Liver (tissue), 9 donors: ENCODE measurements around the gene ZNF280A. TPM values are rescaled to one million over a fixed set of nuclear protein-coding genes. Genes with fewer than 3 reads are reported as not detected.

Experiments used
- DNase-seq: peaks from one replicate; pipeline ENCODE4 v3.0.0-alpha.2; 2017; ENCODE audit warnings: low spot score
- H3K27ac ChIP-seq, 2 donors: one replicate each; pipeline ENCODE4 v1.7.0; 2013; ENCODE audit warnings: inconsistent platforms in 2 of 2, low read length in 2 of 2, control low read depth in 1 of 2, low read depth in 1 of 2, mild to moderate bottlenecking in 1 of 2
- H3K27me3 ChIP-seq, 4 donors: one replicate each; pipeline versions ENCODE4 v1.6.1 to v1.7.0; 2013; ENCODE audit warnings: low read length in 3 of 4, inconsistent platforms in 1 of 4, mild to moderate bottlenecking in 1 of 4, moderate library complexity in 1 of 4; ENCODE audit not compliant: control insufficient read depth in 4 of 4, insufficient read depth in 4 of 4
- H3K36me3 ChIP-seq, 4 donors: one replicate each; pipeline versions ENCODE4 v1.6.1 to v1.7.0; 2013; ENCODE audit warnings: low read length in 3 of 4, mild to moderate bottlenecking in 3 of 4, low read depth in 1 of 4, moderate library complexity in 1 of 4; ENCODE audit not compliant: control insufficient read depth in 4 of 4, insufficient read depth in 3 of 4
- H3K4me1 ChIP-seq, 4 donors: one replicate each; pipeline versions ENCODE4 v1.6.1 to v1.7.0; 2013; ENCODE audit warnings: low read length in 3 of 4, mild to moderate bottlenecking in 3 of 4, moderate library complexity in 1 of 4; ENCODE audit not compliant: control insufficient read depth in 4 of 4, insufficient read depth in 4 of 4
- H3K4me3 ChIP-seq, 3 donors: one replicate each; pipeline versions ENCODE4 v1.6.1 to v1.7.0; 2013; ENCODE audit warnings: low read length in 3 of 3, control low read depth in 1 of 3, low read depth in 1 of 3, mild to moderate bottlenecking in 1 of 3
- H3K9ac ChIP-seq, 2 donors: one replicate each; pipeline ENCODE4 v1.7.0; 2013; ENCODE audit warnings: low read length in 2 of 2, mild to moderate bottlenecking in 2 of 2, moderate library complexity in 2 of 2, control low read depth in 1 of 2, low read depth in 1 of 2
- H3K9me3 ChIP-seq, 4 donors: one replicate each; pipeline versions ENCODE4 v1.6.1 to v1.7.0; 2013; ENCODE audit warnings: low read length in 3 of 4; ENCODE audit not compliant: control insufficient read depth in 4 of 4
- ATF3 ChIP-seq: IDR thresholded peaks from 2 replicates; pipeline ENCODE4 v1.6.1; 2016; ENCODE audit warnings: antibody characterized with exemption
- FOXA1 ChIP-seq: IDR thresholded peaks from 2 replicates; pipeline ENCODE4 v1.6.1; 2016; ENCODE audit warnings: antibody characterized with exemption
- FOXA2 ChIP-seq: IDR thresholded peaks from 2 replicates; pipeline ENCODE4 v1.6.1; 2016; ENCODE audit warnings: antibody characterized with exemption
- GABPA ChIP-seq, 2 donors: IDR thresholded peaks in 1 of 2; conservative IDR thresholded peaks in 1 of 2; 2 replicates each; pipeline ENCODE4 v1.6.1; 2016; ENCODE audit warnings: antibody characterized with exemption in 2 of 2, mild to moderate bottlenecking in 1 of 2, moderate library complexity in 1 of 2
- JUND ChIP-seq, 2 donors: IDR thresholded peaks; 2 replicates each; pipeline ENCODE4 v1.6.1; 2016; ENCODE audit warnings: antibody characterized with exemption in 2 of 2
- MAX ChIP-seq: IDR thresholded peaks from 2 replicates; pipeline ENCODE4 v1.6.1; 2016; ENCODE audit warnings: antibody characterized with exemption
- RAD21 ChIP-seq, 2 donors: IDR thresholded peaks; 2 replicates each; pipeline ENCODE4 v1.6.1; 2016; ENCODE audit warnings: antibody characterized with exemption in 2 of 2, mild to moderate bottlenecking in 2 of 2
- REST ChIP-seq: IDR thresholded peaks from 2 replicates; pipeline ENCODE4 v1.6.1; 2016; ENCODE audit warnings: antibody characterized with exemption, mild to moderate bottlenecking
- RXRA ChIP-seq, 2 donors: IDR thresholded peaks; 2 replicates each; pipeline ENCODE4 v1.6.1; 2017 to 2018; ENCODE audit warnings: antibody characterized with exemption in 2 of 2, mild to moderate bottlenecking in 1 of 2
- SP1 ChIP-seq: IDR thresholded peaks from 2 replicates; pipeline ENCODE4 v1.6.1; 2018; ENCODE audit warnings: antibody characterized with exemption, mild to moderate bottlenecking
- TAF1 ChIP-seq: conservative IDR thresholded peaks from 2 replicates; pipeline ENCODE4 v1.6.1; 2016; ENCODE audit warnings: antibody characterized with exemption, mild to moderate bottlenecking
- YY1 ChIP-seq: IDR thresholded peaks from 2 replicates; pipeline ENCODE4 v1.6.1; 2016; ENCODE audit warnings: antibody characterized with exemption, mild to moderate bottlenecking
- ZBTB33 ChIP-seq: IDR thresholded peaks from 2 replicates; pipeline ENCODE4 v1.6.1; 2016; ENCODE audit warnings: antibody characterized with exemption
- WGBS: extraction: QIAGEN DNeasy Blood & Tissue Kit; methylation state at CpG from one replicate; pipeline ENCODE4 v1.1.7; 2013; 5-methylcytosine and 5-hydroxymethylcytosine counted together
- polyA plus RNA-seq, 2 donors: library from polyadenylated mRNA; stranded (reverse) in 1 of 2; unstranded in 1 of 2; fragments of 200-250 nt in 1 of 2; fragments of >200 nt in 1 of 2; fragmentation: Nextera tagmentation in 1 of 2; extraction: Ambion mirVana in 1 of 2; gene quantifications; one replicate each; pipeline versions ENCODE4 v1.2.1 to v1.2.3, GENCODE V29; 2013 to 2015
- total RNA-seq, 2 donors: library from RNA; depleted of rRNA; stranded (reverse); fragments of >200 nt; gene quantifications; one replicate each; pipeline ENCODE4 v1.2.3, GENCODE V29; 2014
- donor health status: healthy.
- donor health status: healthy.
- donor health status: healthy.
- donor health status: healthy.
- donor health status: healthy.

ZNF280A gene
- total and polyA plus RNA-seq, 4 donors: not detected

- 91% methylated on average over 3 of the region's 3 CpGs for WGBS
- H3K27me3 ChIP-seq: peaks cover 0 to 3% (median 0%) of the 10 kb centered on the region in 4 donors
- DNase-seq: no peak
- H3K4me1 ChIP-seq: no peaks in the 10 kb centered on the region
- no peak overlapping the region for H3K27ac ChIP-seq
- no peak overlapping the region for H3K4me3 ChIP-seq
- H3K9me3 ChIP-seq: no peaks in the 10 kb centered on the region
- H3K36me3 ChIP-seq: peaks cover 0 to 3% (median 0%) of the 10 kb centered on the region in 4 donors
- no peak for TF ChIP-seq ATF3
- H3K9ac ChIP-seq: no peak overlapping the region
These were observed 34.5 kb downstream of the ZNF280A start for GRCh38 chr22:22485524-22485923.

GRCh38 chr22:22484023-22484422 lies 36.0 kb downstream of the ZNF280A start:
- no peak for DNase-seq
- no peaks in the 10 kb centered on the region for H3K4me1 ChIP-seq
- WGBS: 94% methylated on average over 11 of the region's 11 CpGs
- peaks cover 0 to 3% (median 0%) of the 10 kb centered on the region in 4 donors for H3K27me3 ChIP-seq
- no peak overlapping the region for H3K9ac ChIP-seq
- peaks cover 0 to 3% (median 0%) of the 10 kb centered on the region in 4 donors for H3K36me3 ChIP-seq
- no peak overlapping the region for H3K27ac ChIP-seq
- TF ChIP-seq SP1: no peak
- TF ChIP-seq REST: no peak
- no peak for TF ChIP-seq GABPA (IDR thresholded peaks at IDR 0.05 in 1 of 2, conservative IDR thresholded peaks at IDR 0.05 in 1 of 2)
- TF ChIP-seq JUND (IDR thresholded peaks at IDR 0.05): no peak
- TF ChIP-seq RXRA (IDR thresholded peaks at IDR 0.05): no peak
- TF ChIP-seq RAD21 (IDR thresholded peaks at IDR 0.05): no peak
- TF ChIP-seq ZBTB33: no peak
- TF ChIP-seq ATF3: no peak
- TF ChIP-seq MAX: no peak
- no peak for TF ChIP-seq YY1
- TF ChIP-seq FOXA2: no peak
- TF ChIP-seq TAF1: no peak
- TF ChIP-seq FOXA1: no peak
- H3K4me3 ChIP-seq: no peak overlapping the region
- H3K9me3 ChIP-seq: no peaks in the 10 kb centered on the region
